Esophagus muscularis mucosa (tissue), 4 donors: Measurements from ENCODE around the gene ORC1. TPM values are rescaled to one million over a fixed set of nuclear protein-coding genes. Genes with fewer than 3 reads are reported as not detected.
A peak's percentile ranks its signal among the peaks of the same experiment; 100 is the strongest.

Experiments
- DNase-seq: peaks from one replicate; pipeline ENCODE4 v3.0.0-alpha.2; 2017; ENCODE audit errors: extremely low spot score
- H3K27ac ChIP-seq, 4 donors: fragments of 200-600 bp; sonication (generic); replicated peaks in 1 of 4; 1 replicate in 3 of 4; 2 replicates in 1 of 4; pipeline ENCODE4 v1.5.1; 2016 to 2019; ENCODE audit warnings: mild to moderate bottlenecking in 1 of 4
- H3K27me3 ChIP-seq, 4 donors: fragments of 200-600 bp; sonication (generic); one replicate each; pipeline versions ENCODE4 v1.5.1 to v1.6.0; 2016 to 2019
- H3K36me3 ChIP-seq, 4 donors: fragments of 200-600 bp; sonication (generic); one replicate each; pipeline ENCODE4 v1.5.1; 2016 to 2019
- H3K4me1 ChIP-seq, 4 donors: fragments of 200-600 bp; sonication (generic); one replicate each; pipeline ENCODE4 v1.5.1; 2016 to 2019
- H3K4me3 ChIP-seq, 4 donors: fragments of 200-600 bp; sonication (generic); 1 replicate in 2 of 4; 2 replicates in 2 of 4; pipeline ENCODE4 v1.5.1; 2016 to 2019; ENCODE audit warnings: mild to moderate bottlenecking in 4 of 4, moderate library complexity in 1 of 4
- H3K9me3 ChIP-seq, 4 donors: fragments of 200-600 bp; sonication (generic); 1 replicate in 3 of 4; 2 replicates in 1 of 4; pipeline ENCODE4 v1.5.1; 2016 to 2019
- EP300 ChIP-seq: sonication (generic); formaldehyde crosslinking; IDR thresholded peaks from one replicate; pipeline ENCODE4 v1.6.1; 2017; ENCODE audit warnings: antibody characterized with exemption
- POLR2A ChIP-seq: fragments of 450-650 bp; IDR thresholded peaks from one replicate; pipeline ENCODE4 v1.6.1; 2017; ENCODE audit warnings: antibody characterized with exemption, moderate library complexity, mild to moderate bottlenecking, low read depth
- POLR2AphosphoS5 ChIP-seq, 2 donors: sonication (generic); formaldehyde crosslinking; IDR thresholded peaks; one replicate each; pipeline ENCODE4 v1.6.1; 2017; ENCODE audit warnings: antibody characterized with exemption in 2 of 2
- WGBS: methylation state at CpG from one replicate; pipeline ENCODE4 v1.1.5; 2018; 5-methylcytosine and 5-hydroxymethylcytosine counted together
- intact Hi-C: fragments of 100-400 bp; cut with DNase I; formaldehyde crosslinking; loops from one replicate; pipeline ENCODE4 v1.15.1; 2023
- total RNA-seq, 4 donors: library from RNA; depleted of rRNA; stranded (reverse); fragments of >200 nt; gene quantifications; one replicate each; pipeline versions ENCODE4 v1.1.0 to v1.2.1, GENCODE V29; 2016
- TF ChIP-seq, protein P1 (sequence below), 3 experiments: fragments of 200-600 bp in 2 of 3; fragments of 450-650 bp in 1 of 3; sonication (generic) in 2 of 3; IDR thresholded peaks; one replicate each; pipeline ENCODE4 v1.5.1; 2017 to 2019; ENCODE audit warnings: antibody characterized with exemption in 3 of 3, mild to moderate bottlenecking in 2 of 3, moderate library complexity in 1 of 3

ORC1 gene
- total RNA-seq, 4 donors from 2014 or later = 0.17 to 1.2 (median 0.33) TPM

DNA sequence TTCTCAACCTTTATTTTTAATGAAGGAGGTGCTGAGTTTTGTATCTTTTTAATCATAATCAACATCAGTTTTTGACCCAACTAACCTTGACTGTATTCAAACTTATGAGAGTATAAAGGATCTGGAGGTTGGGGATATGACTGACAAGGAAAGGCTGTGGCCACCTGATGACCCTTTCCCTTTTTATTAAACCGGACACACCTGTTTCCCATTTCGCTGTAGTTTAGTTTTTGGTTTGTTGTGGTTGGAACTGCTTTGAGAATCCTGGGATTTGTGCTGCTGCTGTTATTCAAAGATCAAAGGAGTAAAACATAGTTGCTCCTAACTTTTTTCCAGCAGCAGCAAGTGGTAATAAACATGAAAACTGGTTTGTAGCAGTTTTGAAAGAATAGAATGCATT is 12.6 kb upstream of the ORC1 start:
- H3K4me1 ChIP-seq = no peaks in the 10 kb centered on the region
- no peak for DNase-seq
- H3K4me3 ChIP-seq = no peak overlapping the region
- WGBS = 72% methylated on average over 2 of the region's 2 CpGs
- H3K9me3 ChIP-seq = no peaks in the 10 kb centered on the region
- H3K27me3 ChIP-seq = no peaks in the 10 kb centered on the region
- peaks cover 71 to 100% (median 90%) of the 10 kb centered on the region in 4 donors for H3K36me3 ChIP-seq
- intact Hi-C loops = no loop called here
- H3K27ac ChIP-seq = no peak overlapping the region
- TF ChIP-seq EP300 (no peak), POLR2A (no peak), POLR2AphosphoS5 (IDR thresholded peaks at IDR 0.05) (no peak)
- TF ChIP-seq, protein P1, sequence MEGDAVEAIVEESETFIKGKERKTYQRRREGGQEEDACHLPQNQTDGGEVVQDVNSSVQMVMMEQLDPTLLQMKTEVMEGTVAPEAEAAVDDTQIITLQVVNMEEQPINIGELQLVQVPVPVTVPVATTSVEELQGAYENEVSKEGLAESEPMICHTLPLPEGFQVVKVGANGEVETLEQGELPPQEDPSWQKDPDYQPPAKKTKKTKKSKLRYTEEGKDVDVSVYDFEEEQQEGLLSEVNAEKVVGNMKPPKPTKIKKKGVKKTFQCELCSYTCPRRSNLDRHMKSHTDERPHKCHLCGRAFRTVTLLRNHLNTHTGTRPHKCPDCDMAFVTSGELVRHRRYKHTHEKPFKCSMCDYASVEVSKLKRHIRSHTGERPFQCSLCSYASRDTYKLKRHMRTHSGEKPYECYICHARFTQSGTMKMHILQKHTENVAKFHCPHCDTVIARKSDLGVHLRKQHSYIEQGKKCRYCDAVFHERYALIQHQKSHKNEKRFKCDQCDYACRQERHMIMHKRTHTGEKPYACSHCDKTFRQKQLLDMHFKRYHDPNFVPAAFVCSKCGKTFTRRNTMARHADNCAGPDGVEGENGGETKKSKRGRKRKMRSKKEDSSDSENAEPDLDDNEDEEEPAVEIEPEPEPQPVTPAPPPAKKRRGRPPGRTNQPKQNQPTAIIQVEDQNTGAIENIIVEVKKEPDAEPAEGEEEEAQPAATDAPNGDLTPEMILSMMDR (IDR thresholded peaks at IDR 0.05) = no peak

DNA sequence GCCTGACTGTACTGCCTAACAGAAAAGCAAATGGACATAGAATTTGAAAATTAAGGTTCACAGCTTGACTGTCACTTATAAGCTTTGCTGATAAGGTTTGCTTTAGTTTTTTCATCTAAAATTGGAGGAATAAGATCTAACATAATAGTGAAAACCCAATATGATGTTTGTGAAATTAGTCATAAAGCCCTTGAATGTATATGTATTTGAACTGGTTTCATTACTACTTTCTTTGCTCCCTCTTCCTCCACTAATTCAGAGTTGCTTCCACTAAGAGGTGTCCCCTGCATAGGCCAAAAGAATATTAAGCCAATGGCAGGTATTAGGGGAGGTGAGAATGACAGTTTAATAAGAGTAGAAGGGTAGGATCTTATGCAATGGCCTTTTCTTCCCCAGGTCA is 10.7 kb upstream of the ORC1 start:
- H3K4me3 ChIP-seq = no peak overlapping the region
- no peaks in the 10 kb centered on the region for H3K27me3 ChIP-seq
- H3K4me1 ChIP-seq = no peaks in the 10 kb centered on the region
- no peak overlapping the region for H3K27ac ChIP-seq
- peaks cover 75 to 100% (median 98%) of the 10 kb centered on the region in 4 donors for H3K36me3 ChIP-seq
- H3K9me3 ChIP-seq = no peaks in the 10 kb centered on the region
- TF ChIP-seq POLR2A = no peak
- TF ChIP-seq, protein P1 (IDR thresholded peaks at IDR 0.05) = no peak
- TF ChIP-seq POLR2AphosphoS5 (IDR thresholded peaks at IDR 0.05) = no peak
- no peak for TF ChIP-seq EP300
- intact Hi-C loops = no loop called here
- no peak for DNase-seq

DNA sequence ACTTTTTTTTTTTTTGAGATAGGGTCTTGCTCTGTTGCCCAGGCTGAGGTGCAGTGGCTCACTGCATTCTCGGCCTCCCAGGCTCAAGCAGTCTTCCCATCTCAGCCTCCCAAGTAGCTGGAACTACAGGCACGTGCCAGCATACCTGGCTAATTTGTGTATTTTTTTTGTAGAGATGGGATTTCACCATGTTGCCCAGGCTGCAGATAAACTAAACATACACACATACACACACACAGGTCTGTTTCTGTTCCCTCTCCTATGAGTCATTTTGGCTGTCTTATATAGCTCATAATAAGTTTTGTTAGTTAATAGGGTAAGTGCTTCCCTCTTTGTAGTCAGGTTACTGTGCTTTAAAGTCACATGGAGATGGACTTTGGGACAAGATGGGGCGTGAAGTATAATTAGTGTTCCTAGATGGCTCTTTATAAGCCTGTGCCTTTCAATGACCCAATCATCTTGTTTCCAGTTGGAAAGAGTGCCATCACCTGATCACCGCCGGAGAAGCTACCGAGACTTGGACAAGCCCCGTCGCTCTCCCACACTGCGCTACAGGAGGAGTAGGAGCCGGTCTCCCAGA is 9.3 kb upstream of the ORC1 start:
- DNase-seq = no peak
- Histone ChIP-seq H3K27me3 (no peaks in the 10 kb centered on the region), H3K27ac (no peak overlapping the region), H3K9me3 (no peaks in the 10 kb centered on the region), H3K4me3 (no peak overlapping the region), H3K36me3 (peaks cover 80 to 100% (median 97%) of the 10 kb centered on the region in 4 donors), H3K4me1 (no peaks in the 10 kb centered on the region)
- intact Hi-C loops = no loop called here
- TF ChIP-seq POLR2A (no peak), POLR2AphosphoS5 (IDR thresholded peaks at IDR 0.05) (no peak), EP300 (no peak)
- TF ChIP-seq, protein P1 (IDR thresholded peaks at IDR 0.05) = no peak
- WGBS = 93% methylated on average over 10 of the region's 10 CpGs

DNA sequence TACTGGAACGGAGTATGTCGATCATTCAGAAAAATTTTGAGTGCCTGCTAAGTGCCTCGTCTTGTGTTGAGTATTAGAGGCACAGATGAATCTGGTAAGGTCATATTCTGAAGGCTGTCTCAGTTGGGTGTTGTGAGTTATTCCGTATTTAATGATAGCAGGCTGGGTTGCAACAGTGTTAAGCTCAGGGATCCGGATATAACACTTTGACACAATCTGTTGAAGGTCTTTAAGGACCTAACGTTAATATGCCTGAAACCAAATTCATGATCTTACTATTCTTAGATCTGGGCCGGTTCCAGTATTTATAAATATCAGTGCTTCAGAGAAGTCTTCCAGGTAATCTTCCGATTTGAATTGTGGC is 734 bp upstream of the ORC1 start:
- WGBS = 5% methylated on average over 8 of the region's 8 CpGs
- H3K27ac ChIP-seq = peak overlapping the region; percentile 86 to 91 (median 90)
- intact Hi-C loops = loop anchor here (2.0 to 10.0 kb wide), 2 partner anchors 38 to 280 kb away; partner anchors contain the start of gene CC2D1B
- peaks cover 21 to 42% (median 35%) of the 10 kb centered on the region in 4 donors for H3K36me3 ChIP-seq
- peaks cover 16 to 30% (median 25%) of the 10 kb centered on the region in 4 donors for H3K4me1 ChIP-seq
- TF ChIP-seq, protein P1 (IDR thresholded peaks at IDR 0.05) = no peak
- no peak for TF ChIP-seq POLR2A
- TF ChIP-seq POLR2AphosphoS5 (IDR thresholded peaks at IDR 0.05) = no peak
- TF ChIP-seq EP300 = no peak
- H3K9me3 ChIP-seq = no peaks in the 10 kb centered on the region
- H3K4me3 ChIP-seq = peak overlapping the region; percentile 72 to 91 (median 83)
- no peaks in the 10 kb centered on the region for H3K27me3 ChIP-seq
- DNase-seq = no peak
